Measurements from ENCODE around the gene EIF2S2. TPM values are rescaled to one million over a fixed set of nuclear protein-coding genes. Genes with fewer than 3 reads are reported as not detected.

The EIF2S2 gene
- polyA plus RNA-seq, 3 donors, result 18.8 to 20.1 (median 18.9) TPM

DNA sequence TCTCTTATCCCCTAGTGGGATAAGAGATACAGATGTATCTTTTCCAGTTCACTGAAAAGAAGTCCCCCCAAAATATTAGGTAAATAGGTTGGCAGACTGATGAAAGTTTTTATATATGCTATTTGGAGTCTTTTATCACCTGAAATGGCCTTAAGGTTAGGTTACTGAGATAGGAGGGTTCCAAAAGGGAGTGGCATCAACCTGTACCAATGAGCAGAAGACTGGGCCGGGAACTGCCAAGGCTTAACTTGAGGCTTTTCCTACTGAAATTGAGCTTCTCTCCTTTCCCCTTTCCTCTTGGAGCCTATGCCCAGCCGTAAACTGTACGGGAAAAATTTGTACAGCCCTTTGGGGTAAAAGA lies 42.0 kb downstream of the EIF2S2 start:
- Mint-ChIP-seq H3K27ac (no peak overlapping the region), H3K4me3 (no peak overlapping the region), H3K27me3 (ENCODE audit: low read depth in 3 of 3) (no peaks in the 10 kb centered on the region), H3K36me3 (peaks cover 30 to 54% of the 10 kb centered on the region in 2 donors), H3K9me3 (no peaks in the 10 kb centered on the region), H3K4me1 (peaks cover 10% of the 10 kb centered on the region)
- no peak overlapping the region for H3K27ac ChIP-seq (ENCODE audit: low read depth in 1 of 2, low read length in 2 of 2)
- no peaks in the 10 kb centered on the region for H3K9me3 ChIP-seq (replicated peaks in 1 of 2; ENCODE audit: control insufficient read depth in 1 of 2, insufficient read depth in 1 of 2, low read length in 2 of 2)
- H3K79me2 ChIP-seq (ENCODE audit: insufficient read depth, low read length), result peaks cover 90% of the 10 kb centered on the region
- no peak for DNase-seq
- no peak overlapping the region for H2AFZ ChIP-seq (ENCODE audit: insufficient read depth, low read depth, low read length, poor library complexity, severe bottlenecking)
- no peak overlapping the region for H3K4me2 ChIP-seq (replicated peaks; ENCODE audit: extremely low read depth, low read length, poor library complexity, severe bottlenecking)
- no CpG with 5 or more reads among the region's 3 CpGs for WGBS (ENCODE audit: insufficient coverage)
- intact Hi-C loops (cut with micrococcal nuclease), result loop anchor here in 1 of 2 donors (5.0 kb wide), 1 partner anchor 208 kb away; no protein-coding TSS in a partner anchor
- peaks cover 33 to 58% of the 10 kb centered on the region in 2 donors for H3K36me3 ChIP-seq (replicated peaks in 1 of 2; ENCODE audit: control insufficient read depth in 1 of 2, insufficient read depth in 2 of 2, low read length in 2 of 2)
- H3K27me3 ChIP-seq (ENCODE audit: control insufficient read depth in 2 of 2, insufficient read depth in 2 of 2, low read length in 2 of 2), result no peaks in the 10 kb centered on the region
- TF ChIP-seq, protein P1, sequence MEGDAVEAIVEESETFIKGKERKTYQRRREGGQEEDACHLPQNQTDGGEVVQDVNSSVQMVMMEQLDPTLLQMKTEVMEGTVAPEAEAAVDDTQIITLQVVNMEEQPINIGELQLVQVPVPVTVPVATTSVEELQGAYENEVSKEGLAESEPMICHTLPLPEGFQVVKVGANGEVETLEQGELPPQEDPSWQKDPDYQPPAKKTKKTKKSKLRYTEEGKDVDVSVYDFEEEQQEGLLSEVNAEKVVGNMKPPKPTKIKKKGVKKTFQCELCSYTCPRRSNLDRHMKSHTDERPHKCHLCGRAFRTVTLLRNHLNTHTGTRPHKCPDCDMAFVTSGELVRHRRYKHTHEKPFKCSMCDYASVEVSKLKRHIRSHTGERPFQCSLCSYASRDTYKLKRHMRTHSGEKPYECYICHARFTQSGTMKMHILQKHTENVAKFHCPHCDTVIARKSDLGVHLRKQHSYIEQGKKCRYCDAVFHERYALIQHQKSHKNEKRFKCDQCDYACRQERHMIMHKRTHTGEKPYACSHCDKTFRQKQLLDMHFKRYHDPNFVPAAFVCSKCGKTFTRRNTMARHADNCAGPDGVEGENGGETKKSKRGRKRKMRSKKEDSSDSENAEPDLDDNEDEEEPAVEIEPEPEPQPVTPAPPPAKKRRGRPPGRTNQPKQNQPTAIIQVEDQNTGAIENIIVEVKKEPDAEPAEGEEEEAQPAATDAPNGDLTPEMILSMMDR (IDR thresholded peaks at IDR 0.05), result peak; percentile 40
- no peak overlapping the region for H3K4me3 ChIP-seq (replicated peaks in 1 of 3; ENCODE audit: low read depth in 2 of 3, low read length in 3 of 3)
- H3K9ac ChIP-seq (ENCODE audit: insufficient read depth, low read length, poor library complexity, severe bottlenecking), result no peak overlapping the region
- peaks cover 99% of the 10 kb centered on the region for H4K20me1 ChIP-seq (ENCODE audit: insufficient read depth, low read length)
- H3K4me1 ChIP-seq (ENCODE audit: control insufficient read depth in 1 of 2, insufficient read depth in 2 of 2, low read length in 2 of 2), result no peaks in the 10 kb centered on the region

- no peak overlapping the region for H3K4me2 ChIP-seq (replicated peaks; ENCODE audit: extremely low read depth, low read length, poor library complexity, severe bottlenecking)
- Mint-ChIP-seq H3K4me1 (peaks cover 10% of the 10 kb centered on the region), H3K27me3 (ENCODE audit: low read depth in 3 of 3) (no peaks in the 10 kb centered on the region), H3K27ac (peak overlapping the region in 3 of 7 donors; percentile 10 to 25 (median 18)), H3K9me3 (no peaks in the 10 kb centered on the region), H3K4me3 (no peak overlapping the region), H3K36me3 (peaks cover 34 to 53% of the 10 kb centered on the region in 2 donors)
- no peaks in the 10 kb centered on the region for H3K27me3 ChIP-seq (ENCODE audit: control insufficient read depth in 2 of 2, insufficient read depth in 2 of 2, low read length in 2 of 2)
- H3K9me3 ChIP-seq (replicated peaks in 1 of 2; ENCODE audit: control insufficient read depth in 1 of 2, insufficient read depth in 1 of 2, low read length in 2 of 2), result no peaks in the 10 kb centered on the region
- H4K20me1 ChIP-seq (ENCODE audit: insufficient read depth, low read length), result peaks cover 99% of the 10 kb centered on the region
- H3K4me3 ChIP-seq (replicated peaks in 1 of 3; ENCODE audit: low read depth in 2 of 3, low read length in 3 of 3), result no peak overlapping the region
- peak; percentile 46 to 62 (median 52) for DNase-seq
- no peak overlapping the region for H2AFZ ChIP-seq (ENCODE audit: insufficient read depth, low read depth, low read length, poor library complexity, severe bottlenecking)
- WGBS (ENCODE audit: insufficient coverage), result 32% methylated on average over 5 of the region's 7 CpGs
- H3K79me2 ChIP-seq (ENCODE audit: insufficient read depth, low read length), result peaks cover 91% of the 10 kb centered on the region
- H3K4me1 ChIP-seq (ENCODE audit: control insufficient read depth in 1 of 2, insufficient read depth in 2 of 2, low read length in 2 of 2), result no peaks in the 10 kb centered on the region
- no peak overlapping the region for H3K9ac ChIP-seq (ENCODE audit: insufficient read depth, low read length, poor library complexity, severe bottlenecking)
- H3K36me3 ChIP-seq (replicated peaks in 1 of 2; ENCODE audit: control insufficient read depth in 1 of 2, insufficient read depth in 2 of 2, low read length in 2 of 2), result peaks cover 30 to 58% of the 10 kb centered on the region in 2 donors
- intact Hi-C loops (cut with micrococcal nuclease), result loop anchor here (5.0 to 10.0 kb wide), 3 partner anchors 135 to 207 kb away; no protein-coding TSS in a partner anchor
- TF ChIP-seq, protein P1 (IDR thresholded peaks at IDR 0.05), result peak; percentile 77
- peak overlapping the region in 1 of 2 donors; percentile 51 for H3K27ac ChIP-seq (ENCODE audit: low read depth in 1 of 2, low read length in 2 of 2)
Observed at GRCh38 chr20:34069341-34070078, 42.5 kb downstream of the EIF2S2 start.

Measured in CD14-positive monocyte (primary cell).